GF-D8 (cell line): ENCODE results near the gene BEAN1.

Experiments
- DNase-seq: peaks from one replicate; lab custom pipeline; 2025; lab: John Stamatoyannopoulos, UW

The BEAN1 gene

DNA sequence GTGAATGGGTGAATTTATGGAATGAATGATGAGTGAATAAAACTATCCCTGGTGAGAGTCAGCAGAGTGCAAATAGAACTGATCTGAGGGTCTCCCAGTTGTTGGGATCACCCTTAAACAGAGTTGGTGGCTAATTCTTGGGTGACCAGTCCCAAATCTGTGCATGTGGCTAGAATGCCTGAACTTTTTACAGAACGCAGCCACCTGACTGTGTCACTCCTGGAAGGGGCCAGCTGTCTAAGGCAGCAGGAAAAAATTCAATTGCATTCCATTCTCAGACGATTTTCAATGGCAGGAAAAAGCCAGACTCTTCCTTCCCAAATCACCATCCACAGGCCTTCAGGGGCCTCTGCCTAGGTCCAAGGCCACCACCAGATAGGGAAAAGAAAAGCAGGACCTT, 43.5 kb downstream of the BEAN1 start:
- DNase-seq = no peak

DNA sequence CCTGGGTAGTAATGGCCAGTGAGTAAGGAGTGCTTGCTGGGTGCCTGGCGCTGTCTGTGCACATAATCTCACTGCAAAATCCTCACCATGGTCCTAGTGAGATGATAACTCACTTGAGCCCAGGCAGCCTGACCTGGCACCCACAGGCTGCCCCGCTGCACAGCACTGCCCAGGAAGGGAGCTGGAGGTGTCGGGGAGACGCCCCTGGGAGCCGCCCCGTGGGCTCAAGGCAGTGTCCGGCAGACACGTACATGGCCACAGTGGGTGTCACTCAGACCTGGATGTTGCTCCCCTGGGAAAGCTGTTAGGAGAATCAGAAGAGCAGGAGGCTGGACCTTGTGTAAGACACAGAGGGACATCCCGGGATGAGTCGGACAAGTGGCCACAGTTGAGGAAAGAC, 44.2 kb downstream of the BEAN1 start:
- DNase-seq = no peak

DNA sequence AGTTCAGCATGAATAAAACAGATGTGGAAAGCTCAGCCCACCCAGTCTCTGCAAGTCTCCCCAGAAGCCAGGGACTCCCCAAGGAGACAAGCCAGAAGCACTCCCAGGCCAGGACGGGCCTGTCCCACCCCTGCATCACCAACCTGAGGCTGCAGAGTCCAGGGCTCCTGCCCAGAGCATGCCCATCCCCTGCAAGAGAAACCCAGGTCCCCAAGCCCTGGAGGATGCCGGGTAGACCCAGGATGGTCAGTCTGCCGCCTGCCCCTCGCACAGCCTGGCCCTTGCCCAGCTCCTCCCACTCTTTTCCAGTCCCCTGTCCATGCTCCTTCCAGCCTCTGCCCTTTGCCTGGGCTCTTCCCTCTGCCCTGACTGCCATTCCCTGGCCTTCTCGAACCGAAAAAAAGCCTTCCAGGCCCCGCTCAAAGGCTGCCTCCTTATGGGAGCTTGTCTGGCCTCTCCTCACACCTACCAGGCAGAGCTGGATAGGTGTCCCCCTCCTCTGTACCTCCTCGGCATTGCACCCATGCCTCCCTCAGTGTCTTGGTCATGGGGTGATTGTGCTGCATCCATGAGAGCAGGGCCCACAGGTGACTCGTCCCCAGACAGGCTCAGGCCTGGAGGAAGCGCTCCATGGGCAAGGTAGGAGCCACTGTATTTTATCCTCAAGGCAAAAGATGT, 44.8 kb downstream of the BEAN1 start:
- no peak for DNase-seq

- no peak for DNase-seq
Measured at GRCh38 chr16:66473051-66473571, 46.0 kb downstream of the BEAN1 start.

DNA sequence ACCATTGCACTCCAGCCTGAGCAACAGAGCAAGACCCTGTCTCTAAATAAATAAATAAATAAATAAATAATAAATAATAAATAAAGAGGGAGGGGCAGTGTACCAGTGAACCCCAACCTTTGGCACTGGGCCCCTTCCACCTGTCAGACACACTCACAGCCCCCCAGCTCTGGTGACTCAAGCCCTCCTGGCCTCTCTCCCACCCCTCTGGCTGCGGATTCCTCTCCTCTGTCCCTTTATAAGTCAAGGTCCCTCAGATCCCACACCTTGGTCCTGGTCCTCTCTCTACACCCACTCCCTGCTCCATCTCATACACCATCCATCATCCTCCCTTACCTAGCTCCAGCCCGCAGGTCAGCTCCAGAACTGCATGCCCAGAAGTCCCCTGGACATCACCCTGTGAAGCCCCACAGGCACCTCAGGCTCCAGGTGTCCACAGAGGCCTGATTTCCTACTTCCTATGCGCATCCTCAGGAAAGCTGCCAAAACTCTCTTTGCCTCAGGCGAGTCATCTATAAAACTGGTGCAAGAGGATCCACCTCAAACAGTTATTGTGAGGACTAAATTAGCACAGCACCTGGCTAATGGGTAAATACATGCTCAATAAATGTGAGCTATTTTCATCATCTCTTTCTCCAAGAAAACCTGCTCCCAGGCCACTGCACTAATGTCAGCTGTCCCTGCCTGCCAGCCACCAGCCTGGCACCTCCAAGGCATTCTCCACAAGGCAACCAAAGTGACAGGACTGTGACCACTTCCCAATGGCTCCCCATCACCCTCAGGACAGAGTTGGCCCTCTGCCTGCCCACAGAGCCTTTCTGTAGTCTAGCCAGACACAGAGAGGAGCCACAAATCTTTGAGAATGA, 46.8 kb downstream of the BEAN1 start:
- no peak for DNase-seq

GRCh38 chr16:66474750-66475199, 47.7 kb downstream of the BEAN1 start:
- DNase-seq = peak; percentile 16

DNA sequence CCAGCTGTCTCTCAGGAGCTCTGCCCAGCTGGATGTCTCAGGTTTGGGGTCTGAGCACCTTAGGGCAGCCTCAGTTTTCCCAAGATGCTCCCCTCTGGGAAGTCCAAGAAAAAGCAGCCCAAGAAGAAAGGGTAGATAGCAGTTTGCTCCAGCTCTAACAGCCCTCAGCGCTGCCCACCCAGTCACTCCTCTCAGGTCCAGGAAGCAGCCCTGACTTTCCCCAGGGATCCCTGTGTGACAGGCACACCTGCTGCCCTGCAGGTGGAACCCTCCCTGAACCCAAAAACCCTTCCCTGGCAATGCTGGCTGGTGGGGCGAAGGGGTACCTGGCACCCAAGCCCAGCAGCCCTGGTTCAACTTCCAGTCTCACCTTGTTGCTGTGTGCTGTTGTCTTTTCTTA, 48.1 kb downstream of the BEAN1 start:
- no peak for DNase-seq

GRCh38 chr16:66476328-66477027, 49.4 kb downstream of the BEAN1 start:
- no peak for DNase-seq

GRCh38 chr16:66477028-66477515, 50.0 kb downstream of the BEAN1 start:
- no peak for DNase-seq

GRCh38 chr16:66478733-66479511, 51.8 kb downstream of the BEAN1 start:
- DNase-seq = peak; percentile 36

DNA sequence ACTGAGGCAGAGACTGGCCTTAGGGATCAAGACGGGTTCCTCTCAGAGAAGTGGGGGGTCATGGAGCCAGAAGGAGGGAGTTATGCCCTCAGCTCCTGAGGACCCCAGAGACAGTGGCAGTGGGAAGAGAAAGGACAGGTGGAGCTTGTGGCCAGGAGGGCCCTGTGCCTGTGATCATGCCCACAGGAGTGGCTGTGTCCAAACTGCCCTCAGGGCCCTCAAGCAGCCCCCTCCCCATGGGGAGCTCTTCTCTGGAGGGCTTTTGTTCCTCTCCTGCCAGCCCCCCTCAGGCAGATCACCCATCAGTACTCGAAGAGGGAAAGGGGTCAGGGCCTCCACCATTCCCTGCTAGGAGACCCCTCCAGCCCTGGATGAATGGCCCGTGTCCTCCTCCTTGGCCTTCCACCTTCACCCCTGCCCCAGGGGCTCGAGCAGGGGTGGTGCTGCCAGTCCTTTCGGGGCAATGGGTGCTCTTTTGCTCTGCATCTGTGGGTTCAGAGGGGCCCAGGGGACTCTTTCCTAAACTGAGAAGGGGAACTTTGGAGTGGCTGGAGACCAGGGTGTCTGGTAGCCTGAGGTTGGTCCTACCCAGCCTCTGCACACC, 52.7 kb downstream of the BEAN1 start:
- no peak for DNase-seq

- no peak for DNase-seq
Measured at GRCh38 chr16:66480265-66481080, 53.4 kb downstream of the BEAN1 start.

GRCh38 chr16:66481081-66481942, 54.2 kb downstream of the BEAN1 start:
- DNase-seq = no peak

DNA sequence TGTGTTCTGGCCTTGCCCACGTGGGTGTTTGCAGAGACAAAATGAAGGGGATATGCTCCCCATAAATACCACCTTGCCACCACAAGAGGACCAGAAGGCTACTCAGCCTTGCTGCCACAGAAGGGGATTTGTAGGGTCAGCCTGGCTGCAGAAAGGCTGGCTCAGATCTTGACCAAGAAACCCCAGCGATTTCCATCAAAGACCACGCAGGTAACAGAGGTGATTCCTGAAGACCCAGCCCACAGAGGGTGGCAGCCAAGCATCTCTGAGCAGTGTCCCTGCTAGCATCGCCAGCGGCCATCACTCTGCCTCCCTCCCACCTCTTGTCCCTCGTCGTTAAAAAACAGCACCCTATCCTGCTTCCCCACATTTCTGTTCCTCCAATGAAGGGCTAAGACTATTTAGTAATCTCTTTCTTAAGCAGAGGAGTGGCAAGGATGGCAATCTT, 54.9 kb downstream of the BEAN1 start:
- DNase-seq = no peak

DNA sequence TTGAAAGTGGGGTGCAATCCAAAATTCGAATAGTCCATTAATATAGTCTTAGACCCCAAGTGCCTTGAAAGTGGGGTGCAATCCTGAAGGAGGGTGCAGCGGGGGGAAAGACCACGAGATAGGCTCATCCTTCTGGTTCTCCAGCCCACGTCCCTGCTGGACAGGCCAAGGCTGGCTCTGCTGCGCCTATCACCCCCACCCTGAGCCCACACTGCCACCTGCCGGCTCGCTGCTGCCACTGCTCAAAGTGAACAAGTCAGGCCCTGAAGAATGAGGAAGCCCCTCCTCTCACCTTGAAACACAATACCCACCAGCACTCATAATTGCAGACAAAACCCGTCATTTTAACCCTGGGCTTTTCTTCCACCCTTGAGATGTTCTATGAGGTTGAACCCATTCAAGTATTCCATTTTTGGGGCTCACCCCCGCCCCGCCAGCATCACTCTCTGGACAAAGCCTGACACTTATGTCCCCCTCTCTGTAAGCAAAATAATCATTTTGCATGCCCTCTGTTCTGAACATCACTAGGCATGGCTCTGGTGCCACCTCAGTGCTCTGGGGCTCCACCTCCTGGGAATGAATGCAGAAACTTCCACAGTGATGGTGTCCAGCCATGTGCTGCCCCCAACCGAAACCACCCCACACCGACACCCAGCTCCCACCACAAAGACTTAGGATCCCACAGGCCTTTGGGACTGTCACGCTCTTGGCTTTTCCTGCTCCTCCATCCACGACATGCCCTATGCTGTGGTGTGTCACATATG, 56.8 kb downstream of the BEAN1 start:
- DNase-seq = peak; percentile 6

- peak; percentile 4 for DNase-seq
Measured at GRCh38 chr16:66484453-66485213, 57.5 kb downstream of the BEAN1 start.

GRCh38 chr16:66485376-66485775, 58.3 kb downstream of the BEAN1 start:
- DNase-seq = no peak
